ENCODE measurements around the gene TRAPPC13. TPM values are rescaled to one million over a fixed set of nuclear protein-coding genes. Genes with fewer than 3 reads are reported as not detected.

TRAPPC13 gene
- total and polyA plus RNA-seq, 2 of the 13 experiments (the other 11 are each of a cell fraction or from before 2014, with no cell fraction given) = 8.4 to 19.6 TPM

DNA sequence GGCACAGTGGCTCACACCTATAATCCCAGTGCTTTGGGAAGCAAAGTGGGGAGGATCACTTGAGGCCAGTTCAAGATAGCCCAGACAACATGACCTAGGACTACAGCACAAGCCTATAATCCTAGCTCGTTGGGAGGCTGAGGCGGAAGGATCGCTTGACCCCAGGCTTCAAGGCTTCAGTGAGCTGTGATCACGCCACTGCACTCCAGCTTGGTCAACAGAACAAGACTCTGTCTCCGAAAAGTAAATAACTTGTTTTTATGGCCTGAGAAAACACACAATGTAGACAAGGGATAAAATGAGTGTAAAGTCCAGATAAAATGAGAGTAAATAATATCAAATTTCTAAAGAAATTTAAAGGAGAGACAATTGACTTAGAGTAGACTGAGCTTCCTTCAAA lies 26.3 kb downstream of the TRAPPC13 start (continued):
- TF ChIP-seq ZNF275 (CRISPR knock-in tag; IDR thresholded peaks at IDR 0.05; ENCODE audit: borderline replicate concordance) = no peak
- TF ChIP-seq ZNF879 (CRISPR knock-in tag; IDR thresholded peaks at IDR 0.05) = no peak
- no peak for TF ChIP-seq NFAT5 (CRISPR knock-in tag; IDR thresholded peaks at IDR 0.05)
- TF ChIP-seq ZBTB26 (CRISPR knock-in tag; IDR thresholded peaks at IDR 0.05; ENCODE audit: borderline replicate concordance) = no peak
- TF ChIP-seq, protein P1, sequence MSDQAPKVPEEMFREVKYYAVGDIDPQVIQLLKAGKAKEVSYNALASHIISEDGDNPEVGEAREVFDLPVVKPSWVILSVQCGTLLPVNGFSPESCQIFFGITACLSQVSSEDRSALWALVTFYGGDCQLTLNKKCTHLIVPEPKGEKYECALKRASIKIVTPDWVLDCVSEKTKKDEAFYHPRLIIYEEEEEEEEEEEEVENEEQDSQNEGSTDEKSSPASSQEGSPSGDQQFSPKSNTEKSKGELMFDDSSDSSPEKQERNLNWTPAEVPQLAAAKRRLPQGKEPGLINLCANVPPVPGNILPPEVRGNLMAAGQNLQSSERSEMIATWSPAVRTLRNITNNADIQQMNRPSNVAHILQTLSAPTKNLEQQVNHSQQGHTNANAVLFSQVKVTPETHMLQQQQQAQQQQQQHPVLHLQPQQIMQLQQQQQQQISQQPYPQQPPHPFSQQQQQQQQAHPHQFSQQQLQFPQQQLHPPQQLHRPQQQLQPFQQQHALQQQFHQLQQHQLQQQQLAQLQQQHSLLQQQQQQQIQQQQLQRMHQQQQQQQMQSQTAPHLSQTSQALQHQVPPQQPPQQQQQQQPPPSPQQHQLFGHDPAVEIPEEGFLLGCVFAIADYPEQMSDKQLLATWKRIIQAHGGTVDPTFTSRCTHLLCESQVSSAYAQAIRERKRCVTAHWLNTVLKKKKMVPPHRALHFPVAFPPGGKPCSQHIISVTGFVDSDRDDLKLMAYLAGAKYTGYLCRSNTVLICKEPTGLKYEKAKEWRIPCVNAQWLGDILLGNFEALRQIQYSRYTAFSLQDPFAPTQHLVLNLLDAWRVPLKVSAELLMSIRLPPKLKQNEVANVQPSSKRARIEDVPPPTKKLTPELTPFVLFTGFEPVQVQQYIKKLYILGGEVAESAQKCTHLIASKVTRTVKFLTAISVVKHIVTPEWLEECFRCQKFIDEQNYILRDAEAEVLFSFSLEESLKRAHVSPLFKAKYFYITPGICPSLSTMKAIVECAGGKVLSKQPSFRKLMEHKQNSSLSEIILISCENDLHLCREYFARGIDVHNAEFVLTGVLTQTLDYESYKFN (CRISPR knock-in tag; conservative IDR thresholded peaks at IDR 0.05) = peak; percentile 87
- no peak for TF ChIP-seq PHB2 (IDR thresholded peaks at IDR 0.05; ENCODE audit: partially characterized antibody)
- no peak for TF ChIP-seq SOX13 (IDR thresholded peaks at IDR 0.05)
- peak in 1 of 2 experiments; percentile 84; a peak in 2 of 4 replicates for TF ChIP-seq SOX13 (CRISPR knock-in tag; conservative IDR thresholded peaks at IDR 0.05 in 1 of 2, IDR thresholded peaks at IDR 0.05 in 1 of 2)
- TF ChIP-seq, protein P2, sequence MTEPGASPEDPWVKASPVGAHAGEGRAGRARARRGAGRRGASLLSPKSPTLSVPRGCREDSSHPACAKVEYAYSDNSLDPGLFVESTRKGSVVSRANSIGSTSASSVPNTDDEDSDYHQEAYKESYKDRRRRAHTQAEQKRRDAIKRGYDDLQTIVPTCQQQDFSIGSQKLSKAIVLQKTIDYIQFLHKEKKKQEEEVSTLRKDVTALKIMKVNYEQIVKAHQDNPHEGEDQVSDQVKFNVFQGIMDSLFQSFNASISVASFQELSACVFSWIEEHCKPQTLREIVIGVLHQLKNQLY (CRISPR knock-in tag; IDR thresholded peaks at IDR 0.05) = peak; percentile 54; the same call in 1 of the 2 replicates
- peak; percentile 66 for TF ChIP-seq ZGPAT (CRISPR knock-in tag; IDR thresholded peaks at IDR 0.05)
- no peak for TF ChIP-seq ATM (IDR thresholded peaks at IDR 0.05; ENCODE audit: borderline replicate concordance)
- no peak for TF ChIP-seq MAFK (conservative IDR thresholded peaks at IDR 0.05 in 1 of 2, IDR thresholded peaks at IDR 0.05 in 1 of 2; ENCODE audit: low read length in 2 of 2)
- TF ChIP-seq CBX5 (CRISPR knock-in tag; IDR thresholded peaks at IDR 0.05; ENCODE audit: borderline replicate concordance) = no peak
- TF ChIP-seq ZNF17 (CRISPR knock-in tag; IDR thresholded peaks at IDR 0.05) = no peak
- no peak for TF ChIP-seq JUND (CRISPR knock-in tag; IDR thresholded peaks at IDR 0.05)
- no peak for TF ChIP-seq ZNF678 (CRISPR knock-in tag; IDR thresholded peaks at IDR 0.05)
